Lung (tissue), 12 donors: Measurements from ENCODE around the gene JUP. TPM values are rescaled to one million over a fixed set of nuclear protein-coding genes. Genes with fewer than 3 reads are reported as not detected.

ENCODE experiments used
- ATAC-seq: fragments of 200-7000 bp; cut with Tn5 transposase; one replicate; pipeline ENCODE4 v1.9.1; 2020; ENCODE audit warnings: moderate number of reproducible peaks; ENCODE audit not compliant: insufficient read depth, low FRiP score
- DNase-seq, 3 donors: peaks; one replicate each; pipeline ENCODE4 v3.0.0-alpha.2; 2013 to 2017
- H3K27ac ChIP-seq, 2 donors: one replicate each; pipeline ENCODE4 v1.5.1; 2013; ENCODE audit warnings: mild to moderate bottlenecking in 2 of 2, moderate library complexity in 2 of 2, control low read depth in 1 of 2, inconsistent platforms in 1 of 2, low read depth in 1 of 2, low read length in 1 of 2
- H3K27me3 ChIP-seq, 3 donors: one replicate each; pipeline ENCODE4 v1.5.1; 2013; ENCODE audit warnings: low read length in 2 of 3; ENCODE audit not compliant: control insufficient read depth in 3 of 3, insufficient read depth in 3 of 3
- H3K36me3 ChIP-seq, 4 donors: one replicate each; pipeline ENCODE4 v1.5.1; 2013; ENCODE audit warnings: low read length in 4 of 4, mild to moderate bottlenecking in 1 of 4, moderate library complexity in 1 of 4; ENCODE audit not compliant: control insufficient read depth in 4 of 4, insufficient read depth in 4 of 4
- H3K4me1 ChIP-seq, 5 donors: one replicate each; pipeline ENCODE4 v1.5.1; 2013; ENCODE audit warnings: low read length in 5 of 5, mild to moderate bottlenecking in 2 of 5, moderate library complexity in 1 of 5; ENCODE audit not compliant: control insufficient read depth in 5 of 5, insufficient read depth in 5 of 5
- H3K4me3 ChIP-seq: one replicate; pipeline ENCODE4 v1.5.1; 2013; ENCODE audit warnings: mild to moderate bottlenecking, control low read depth, moderate library complexity
- H3K9ac ChIP-seq, 2 donors: one replicate each; pipeline ENCODE4 v1.5.1; 2013; ENCODE audit warnings: low read length in 2 of 2, control low read depth in 1 of 2; ENCODE audit not compliant: insufficient read depth in 1 of 2
- H3K9me3 ChIP-seq, 4 donors: one replicate each; pipeline ENCODE4 v1.5.1; 2013; ENCODE audit warnings: low read length in 3 of 4, mild to moderate bottlenecking in 1 of 4, moderate library complexity in 1 of 4; ENCODE audit not compliant: control insufficient read depth in 4 of 4, insufficient read depth in 3 of 4
- CTCF ChIP-seq: IDR thresholded peaks from 2 replicates; pipeline ENCODE4 v1.5.1; 2012; ENCODE audit warnings: mild to moderate bottlenecking; ENCODE audit errors: control extremely low read depth, extremely low read depth
- WGBS, 2 donors: extraction: QIAGEN DNeasy Blood & Tissue Kit; methylation state at CpG; one replicate each; pipeline ENCODE4 v1.1.7; 2013; 5-methylcytosine and 5-hydroxymethylcytosine counted together
- polyA plus RNA-seq, 2 donors: library from polyadenylated mRNA; stranded (reverse); fragments of 200-250 nt; gene quantifications; one replicate each; pipeline ENCODE4 v1.2.1, GENCODE V29; 2013
- total RNA-seq, 2 donors: library from RNA; depleted of rRNA in 1 of 2; stranded (reverse); fragments of >200 nt in 1 of 2; gene quantifications; one replicate each; pipeline ENCODE4 v1.2.1, GENCODE V29; 2014 to 2021
- donor health status: control.
- donor health status: control.
- donor health status: Bipolar disorder and iron deficiency.
- donor health status: healthy.
- donor health status: DM: yes; HTN: yes; CAD: no.

Gene JUP
- total and polyA plus RNA-seq, 4 donors: 60.9 to 150 (median 101) TPM

GRCh38 chr17:41737680-41738023 lies 48.9 kb downstream of the JUP start:
- Histone ChIP-seq H3K27ac (no peak overlapping the region), H3K4me3 (no peak overlapping the region), H3K9me3 (no peaks in the 10 kb centered on the region), H3K36me3 (no peaks in the 10 kb centered on the region), H3K27me3 (peaks cover 0 to 43% (median 38%) of the 10 kb centered on the region in 3 donors), H3K9ac (no peak overlapping the region), H3K4me1 (peaks cover 0 to 16% (median 5%) of the 10 kb centered on the region in 5 donors)
- ATAC-seq (no peak), DNase-seq (no peak)
- no peak for TF ChIP-seq CTCF
- 32 to 44% methylated on average over 5 of the region's 5 CpGs for WGBS, 2 donors

GRCh38 chr17:41736983-41737679 lies 49.4 kb downstream of the JUP start:
- DNase-seq (no peak), ATAC-seq (no peak)
- Histone ChIP-seq H3K27ac (no peak overlapping the region), H3K9me3 (no peaks in the 10 kb centered on the region), H3K4me3 (no peak overlapping the region), H3K4me1 (peaks cover 0 to 16% (median 5%) of the 10 kb centered on the region in 5 donors), H3K9ac (no peak overlapping the region), H3K36me3 (no peaks in the 10 kb centered on the region), H3K27me3 (peaks cover 0 to 47% (median 43%) of the 10 kb centered on the region in 3 donors)
- WGBS, 2 donors: 67 to 74% methylated on average over 17 of the region's 17 CpGs
- TF ChIP-seq CTCF: no peak

GRCh38 chr17:41735744-41736143 lies 50.8 kb downstream of the JUP start:
- DNase-seq (no peak), ATAC-seq (no peak)
- H3K36me3 ChIP-seq: no peaks in the 10 kb centered on the region
- no peak overlapping the region for H3K4me3 ChIP-seq
- 86 to 96% methylated on average over 4 of the region's 4 CpGs for WGBS, 2 donors
- H3K9me3 ChIP-seq: no peaks in the 10 kb centered on the region
- no peak overlapping the region for H3K27ac ChIP-seq
- no peak for TF ChIP-seq CTCF
- peaks cover 0 to 55% (median 54%) of the 10 kb centered on the region in 3 donors for H3K27me3 ChIP-seq
- H3K9ac ChIP-seq: no peak overlapping the region
- H3K4me1 ChIP-seq: peaks cover 0 to 16% (median 5%) of the 10 kb centered on the region in 5 donors

GRCh38 chr17:41734949-41735313 lies 51.6 kb downstream of the JUP start:
- Histone ChIP-seq H3K27me3 (peaks cover 0 to 62% (median 54%) of the 10 kb centered on the region in 3 donors), H3K9ac (no peak overlapping the region), H3K9me3 (no peaks in the 10 kb centered on the region), H3K4me1 (peaks cover 0 to 16% (median 5%) of the 10 kb centered on the region in 5 donors), H3K4me3 (no peak overlapping the region), H3K36me3 (no peaks in the 10 kb centered on the region), H3K27ac (no peak overlapping the region)
- WGBS, 2 donors: 5 to 7% methylated on average over 23 of the region's 23 CpGs
- ATAC-seq (no peak), DNase-seq (no peak)
- no peak for TF ChIP-seq CTCF
